Measurements from ENCODE around the gene FURIN. TPM values are rescaled to one million over a fixed set of nuclear protein-coding genes. Genes with fewer than 3 reads are reported as not detected.

Gene FURIN
- total RNA-seq, 1 experiment from 2014 or later = 35.1 TPM

DNA sequence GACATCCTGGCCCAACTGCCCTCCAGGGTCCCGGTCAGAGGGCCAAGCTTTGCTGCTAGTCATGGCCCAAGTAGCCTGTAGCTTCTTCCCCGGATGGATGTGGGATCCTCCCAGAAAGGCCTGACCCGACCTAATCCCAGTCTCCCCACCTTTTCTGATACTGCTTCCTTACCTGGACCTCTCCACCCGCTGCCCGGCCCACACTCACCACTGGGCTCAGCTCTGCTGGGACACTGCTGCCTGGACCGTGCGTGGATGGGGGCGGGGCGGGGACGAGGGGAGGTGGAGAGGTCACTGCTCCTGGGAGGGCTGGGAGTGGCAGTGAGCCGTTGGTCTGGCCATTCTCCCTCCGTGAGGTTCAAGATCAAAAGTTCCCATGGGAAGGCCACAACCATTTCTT is 40.3 kb upstream of the FURIN start:
- H3K18ac ChIP-seq (ENCODE audit: insufficient read length, low read depth, low read length) = no peak overlapping the region
- TF ChIP-seq, protein P1, sequence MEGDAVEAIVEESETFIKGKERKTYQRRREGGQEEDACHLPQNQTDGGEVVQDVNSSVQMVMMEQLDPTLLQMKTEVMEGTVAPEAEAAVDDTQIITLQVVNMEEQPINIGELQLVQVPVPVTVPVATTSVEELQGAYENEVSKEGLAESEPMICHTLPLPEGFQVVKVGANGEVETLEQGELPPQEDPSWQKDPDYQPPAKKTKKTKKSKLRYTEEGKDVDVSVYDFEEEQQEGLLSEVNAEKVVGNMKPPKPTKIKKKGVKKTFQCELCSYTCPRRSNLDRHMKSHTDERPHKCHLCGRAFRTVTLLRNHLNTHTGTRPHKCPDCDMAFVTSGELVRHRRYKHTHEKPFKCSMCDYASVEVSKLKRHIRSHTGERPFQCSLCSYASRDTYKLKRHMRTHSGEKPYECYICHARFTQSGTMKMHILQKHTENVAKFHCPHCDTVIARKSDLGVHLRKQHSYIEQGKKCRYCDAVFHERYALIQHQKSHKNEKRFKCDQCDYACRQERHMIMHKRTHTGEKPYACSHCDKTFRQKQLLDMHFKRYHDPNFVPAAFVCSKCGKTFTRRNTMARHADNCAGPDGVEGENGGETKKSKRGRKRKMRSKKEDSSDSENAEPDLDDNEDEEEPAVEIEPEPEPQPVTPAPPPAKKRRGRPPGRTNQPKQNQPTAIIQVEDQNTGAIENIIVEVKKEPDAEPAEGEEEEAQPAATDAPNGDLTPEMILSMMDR (conservative IDR thresholded peaks at IDR 0.05) = no peak
- Mint-ChIP-seq H3K4me3 (no peak overlapping the region), H3K27me3 (ENCODE audit: low read depth) (no peaks in the 10 kb centered on the region; the same call in 1 of the 2 replicates), H3K36me3 (ENCODE audit: insufficient read depth in 1 of 3, low read depth in 3 of 3) (no peaks in the 10 kb centered on the region; a peak in 1 of 7 replicates), H3K27ac (no peak overlapping the region; a peak in 2 of 7 replicates), H3K9me3 (no peaks in the 10 kb centered on the region), H3K4me1 (peaks cover 7 to 12% of the 10 kb centered on the region in 2 experiments)
- no peak overlapping the region for H3T11ph ChIP-seq (ENCODE audit: low read length)
- no peak overlapping the region for H2BK15ac ChIP-seq (ENCODE audit: low read depth, low read length)
- H3K79me1 ChIP-seq (ENCODE audit: insufficient read depth, low read depth, low read length, poor library complexity, severe bottlenecking) = no peaks in the 10 kb centered on the region
- H3K9me3 ChIP-seq (ENCODE audit: control insufficient read depth, low read depth, low read length) = no peaks in the 10 kb centered on the region
- H3K4me2 ChIP-seq (ENCODE audit: insufficient read depth, insufficient read length, low read length) = no peak overlapping the region
- WGBS (ENCODE audit: extremely low coverage, insufficient read length, low lambda C conversion rate) = no CpG with 5 or more reads among the region's 12 CpGs
- H4K20me1 ChIP-seq (ENCODE audit: control insufficient read depth, insufficient read depth, insufficient read length) = no peaks in the 10 kb centered on the region
- no peak overlapping the region for H3K23ac ChIP-seq (ENCODE audit: insufficient read length, low read depth, low read length)
- no peaks in the 10 kb centered on the region for H3K23me2 ChIP-seq (ENCODE audit: insufficient read length, low read depth, low read length, poor library complexity, severe bottlenecking)
- H4K5ac ChIP-seq (ENCODE audit: insufficient read length, low read depth, low read length) = no peak overlapping the region
- no peaks in the 10 kb centered on the region for H3K4me1 ChIP-seq (ENCODE audit: insufficient read depth, low read length)
- H2BK120ac ChIP-seq (ENCODE audit: low read depth, low read length, poor library complexity, severe bottlenecking) = no peak overlapping the region
- no peaks in the 10 kb centered on the region for H3K27me3 ChIP-seq (ENCODE audit: insufficient read depth, low read length)
- no peak overlapping the region for H3K4ac ChIP-seq (ENCODE audit: low read depth, low read length)
- no peak overlapping the region for H2BK12ac ChIP-seq (ENCODE audit: insufficient read length, low read depth, low read length)
- H3K56ac ChIP-seq (ENCODE audit: insufficient read length, low read depth, low read length) = no peak overlapping the region
- no peak overlapping the region for H3K14ac ChIP-seq (ENCODE audit: insufficient read depth, low read length)
- H3K27ac ChIP-seq (ENCODE audit: insufficient read length, low read depth, low read length) = no peak overlapping the region
- DNase-seq = no peak
- no peak overlapping the region for H3K9ac ChIP-seq (ENCODE audit: extremely low read depth, insufficient read length, low read length)
- H2AFZ ChIP-seq (ENCODE audit: low read length) = no peak overlapping the region
- no peak overlapping the region for H4K8ac ChIP-seq (replicated peaks; ENCODE audit: insufficient read length, low read depth, low read length)
- no peaks in the 10 kb centered on the region for H3K79me2 ChIP-seq (ENCODE audit: insufficient read depth, low read length)
- H4K91ac ChIP-seq (ENCODE audit: insufficient read length, low read depth, low read length) = no peak overlapping the region
- H2AK5ac ChIP-seq (ENCODE audit: insufficient read length, low read length) = no peak overlapping the region
- no peak overlapping the region for H2BK5ac ChIP-seq (ENCODE audit: insufficient read length, low read length)
- H2BK20ac ChIP-seq (ENCODE audit: low read depth, low read length, poor library complexity, severe bottlenecking) = no peak overlapping the region
